Nephron (organoid): ENCODE measurements around the gene SEMA4A.
A peak's percentile ranks its signal among the peaks of the same experiment; 100 is the strongest.
"Not testable (repeated sequence)": the region's sequence is repeated elsewhere in the genome, so short reads cannot be mapped to it uniquely, and the experiment has no call there.

Experiments used
- H3K27ac Mint-ChIP-seq, 3 experiments: 2 replicates each; pipeline ENCODE4 v1.8.0; 2020; ENCODE audit warnings: mixed read lengths in 3 of 3, mild to moderate bottlenecking in 2 of 3, moderate library complexity in 1 of 3
- H3K27me3 Mint-ChIP-seq: 2 replicates; pipeline ENCODE4 v1.8.0; 2021; ENCODE audit warnings: low read depth, mild to moderate bottlenecking, moderate library complexity, mixed read lengths
- H3K36me3 Mint-ChIP-seq: 2 replicates; pipeline ENCODE4 v1.8.0; 2020; ENCODE audit warnings: low read depth, mixed read lengths
- H3K4me1 Mint-ChIP-seq: 2 replicates; pipeline ENCODE4 v1.8.0; 2020; ENCODE audit warnings: mixed read lengths
- H3K4me3 Mint-ChIP-seq, 3 experiments: 2 replicates each; pipeline ENCODE4 v1.8.0; 2020; ENCODE audit warnings: mild to moderate bottlenecking in 3 of 3, mixed read lengths in 3 of 3, moderate library complexity in 2 of 3
- H3K9me3 Mint-ChIP-seq: 2 replicates; pipeline ENCODE4 v1.8.0; 2020; ENCODE audit warnings: mixed read lengths
- TF ChIP-seq, protein P1 (sequence below), 3 experiments: fragments of 200-600 bp; sonication (generic); IDR thresholded peaks; one replicate each; pipeline ENCODE4 v1.5.0; 2021; ENCODE audit warnings: antibody characterized with exemption in 3 of 3; ENCODE audit not compliant: unreplicated experiment in 3 of 3

The SEMA4A gene

DNA sequence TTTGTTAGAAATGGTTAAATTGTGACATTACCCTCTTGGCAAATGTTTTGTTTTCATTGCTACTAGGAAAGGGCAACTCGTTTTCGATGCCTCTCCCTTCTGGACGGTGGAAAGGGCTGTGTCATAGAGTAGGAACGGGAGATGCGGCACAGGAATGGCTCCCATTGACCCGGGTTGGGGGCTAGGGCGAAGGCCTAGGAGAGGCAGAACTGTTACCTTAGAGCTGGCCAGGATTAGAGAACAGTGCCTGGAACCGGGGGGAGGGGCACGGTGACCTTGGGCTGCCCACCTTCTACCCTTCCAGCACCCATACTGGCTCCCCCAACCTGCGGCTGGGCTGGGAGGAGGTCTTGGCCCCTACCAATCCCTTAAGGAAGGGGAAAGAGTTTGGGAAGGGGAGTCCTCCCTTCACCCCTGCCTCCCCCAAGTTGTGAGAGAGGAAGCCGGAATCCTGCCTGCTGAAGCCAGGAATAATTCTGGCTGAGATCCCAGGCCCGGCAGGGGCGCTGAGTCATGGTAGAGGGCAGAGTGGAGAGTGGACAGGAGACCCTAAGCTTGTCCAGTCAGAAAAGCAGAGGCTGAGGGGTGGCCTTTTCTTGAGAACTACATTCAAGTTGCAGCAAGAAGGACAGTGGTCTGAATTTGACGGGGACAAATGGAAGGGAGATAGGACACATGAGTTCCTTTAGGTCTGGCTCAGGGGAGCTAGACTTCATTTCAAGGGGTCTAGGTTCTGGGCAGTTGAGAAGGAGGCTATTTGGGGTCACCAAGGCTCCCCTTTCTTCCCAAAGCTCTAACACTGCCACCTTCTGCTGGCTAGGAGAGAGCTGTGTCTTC is 30.6 kb upstream of the SEMA4A start:
- Mint-ChIP-seq H3K9me3 (no peaks in the 10 kb centered on the region), H3K27me3 (no peaks in the 10 kb centered on the region), H3K4me1 (peaks cover 82% of the 10 kb centered on the region), H3K36me3 (peaks cover 5% of the 10 kb centered on the region), H3K4me3 (peak overlapping the region; percentile 1 to 79 (median 45)), H3K27ac (peak overlapping the region; percentile 91 to 97 (median 95))
- TF ChIP-seq, protein P1, sequence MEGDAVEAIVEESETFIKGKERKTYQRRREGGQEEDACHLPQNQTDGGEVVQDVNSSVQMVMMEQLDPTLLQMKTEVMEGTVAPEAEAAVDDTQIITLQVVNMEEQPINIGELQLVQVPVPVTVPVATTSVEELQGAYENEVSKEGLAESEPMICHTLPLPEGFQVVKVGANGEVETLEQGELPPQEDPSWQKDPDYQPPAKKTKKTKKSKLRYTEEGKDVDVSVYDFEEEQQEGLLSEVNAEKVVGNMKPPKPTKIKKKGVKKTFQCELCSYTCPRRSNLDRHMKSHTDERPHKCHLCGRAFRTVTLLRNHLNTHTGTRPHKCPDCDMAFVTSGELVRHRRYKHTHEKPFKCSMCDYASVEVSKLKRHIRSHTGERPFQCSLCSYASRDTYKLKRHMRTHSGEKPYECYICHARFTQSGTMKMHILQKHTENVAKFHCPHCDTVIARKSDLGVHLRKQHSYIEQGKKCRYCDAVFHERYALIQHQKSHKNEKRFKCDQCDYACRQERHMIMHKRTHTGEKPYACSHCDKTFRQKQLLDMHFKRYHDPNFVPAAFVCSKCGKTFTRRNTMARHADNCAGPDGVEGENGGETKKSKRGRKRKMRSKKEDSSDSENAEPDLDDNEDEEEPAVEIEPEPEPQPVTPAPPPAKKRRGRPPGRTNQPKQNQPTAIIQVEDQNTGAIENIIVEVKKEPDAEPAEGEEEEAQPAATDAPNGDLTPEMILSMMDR (IDR thresholded peaks at IDR 0.05; ENCODE audit: unreplicated experiment in 3 of 3): no peak

DNA sequence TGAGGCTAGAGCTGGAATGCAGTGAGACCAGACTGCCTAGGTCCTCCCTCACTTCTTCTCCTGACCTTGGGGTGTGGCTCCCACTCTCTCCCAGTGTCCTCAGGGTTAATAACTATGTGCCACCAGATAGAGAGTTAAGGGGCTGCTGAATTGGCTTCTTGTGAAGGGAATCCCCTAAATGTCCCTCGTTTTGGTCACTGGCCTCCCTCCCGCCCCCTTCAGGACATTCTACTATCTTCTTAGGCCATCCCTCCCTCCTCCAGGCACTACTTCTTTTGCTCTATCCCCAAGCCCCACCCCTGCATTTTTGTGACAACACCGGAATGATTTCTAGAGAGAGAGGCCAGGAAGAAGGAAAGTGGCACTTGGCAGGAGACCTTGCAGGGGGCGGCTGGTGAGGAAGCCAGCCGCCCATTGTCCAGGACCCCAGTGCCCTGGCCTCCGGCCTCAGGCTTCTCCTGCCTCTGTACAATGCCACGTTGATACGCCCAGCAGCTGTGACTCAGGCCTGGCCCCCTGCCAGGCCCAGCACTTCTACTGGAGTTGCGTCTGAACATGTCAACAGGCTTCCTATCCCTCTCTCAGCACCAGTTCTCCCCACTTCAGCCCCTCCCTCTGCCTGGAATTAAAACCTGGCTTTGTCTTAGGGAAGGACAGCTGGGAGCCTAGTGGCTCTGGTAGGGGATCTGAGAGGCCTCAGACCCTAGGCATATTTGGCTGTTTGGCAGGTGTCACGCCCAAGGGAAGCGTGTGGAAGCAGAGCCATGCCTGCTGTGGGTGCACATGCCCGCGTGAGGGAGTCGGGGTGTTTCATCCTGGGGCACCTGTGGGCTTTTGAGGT is 29.8 kb upstream of the SEMA4A start:
- H3K27me3 Mint-ChIP-seq: no peaks in the 10 kb centered on the region
- peaks cover 82% of the 10 kb centered on the region for H3K4me1 Mint-ChIP-seq
- H3K27ac Mint-ChIP-seq: peak overlapping the region; percentile 91 to 97 (median 95)
- TF ChIP-seq, protein P1 (IDR thresholded peaks at IDR 0.05; ENCODE audit: unreplicated experiment in 3 of 3): peak in 1 of 3 experiments; percentile 7
- peaks cover under 1% of the 10 kb centered on the region for H3K36me3 Mint-ChIP-seq
- no peaks in the 10 kb centered on the region for H3K9me3 Mint-ChIP-seq
- peak overlapping the region; percentile 1 to 79 (median 45) for H3K4me3 Mint-ChIP-seq

GRCh38 chr1:156124557-156125483 is 28.6 kb upstream of the SEMA4A start:
- peak overlapping the region; percentile 21 to 74 (median 40) for H3K4me3 Mint-ChIP-seq
- TF ChIP-seq, protein P1 (IDR thresholded peaks at IDR 0.05; ENCODE audit: unreplicated experiment in 3 of 3): no peak
- no peaks in the 10 kb centered on the region for H3K36me3 Mint-ChIP-seq
- no peaks in the 10 kb centered on the region for H3K27me3 Mint-ChIP-seq
- peaks cover 88% of the 10 kb centered on the region for H3K4me1 Mint-ChIP-seq
- no peaks in the 10 kb centered on the region for H3K9me3 Mint-ChIP-seq
- peak overlapping the region; percentile 87 to 97 (median 95) for H3K27ac Mint-ChIP-seq

- Mint-ChIP-seq H3K4me1 (peaks cover 86% of the 10 kb centered on the region), H3K27ac (peak overlapping the region in 2 of 3 experiments; percentile 95 to 96)
- H3K4me3 Mint-ChIP-seq, H3K9me3 Mint-ChIP-seq, H3K36me3 Mint-ChIP-seq, H3K27me3 Mint-ChIP-seq: not testable (repeated sequence)
These were observed 27.8 kb upstream of the SEMA4A start for GRCh38 chr1:156125544-156125943.

GRCh38 chr1:156126043-156126629 is 27.2 kb upstream of the SEMA4A start:
- peak overlapping the region; percentile 23 to 61 (median 53) for H3K4me3 Mint-ChIP-seq

More at GRCh38 chr1:156126043-156126629, 27.2 kb upstream of the SEMA4A start:
- H3K36me3 Mint-ChIP-seq: no peaks in the 10 kb centered on the region
- peak overlapping the region; percentile 77 to 100 (median 96) for H3K27ac Mint-ChIP-seq
- peaks cover 80% of the 10 kb centered on the region for H3K4me1 Mint-ChIP-seq
- TF ChIP-seq, protein P1 (IDR thresholded peaks at IDR 0.05; ENCODE audit: unreplicated experiment in 3 of 3): peak; percentile 40 to 41 (median 40)
- H3K9me3 Mint-ChIP-seq: no peaks in the 10 kb centered on the region
- no peaks in the 10 kb centered on the region for H3K27me3 Mint-ChIP-seq
